Caco-2 (cell line): ENCODE data around the gene GPAT3. TPM values are rescaled to one million over a fixed set of nuclear protein-coding genes. Genes with fewer than 3 reads are reported as not detected.

Experiments
- BruUV-seq: library from RNA; stranded (reverse); fragments of 400-500 nt; replicated peaks from 2 replicates; lab custom pipeline; 2021; lab: Mats Ljungman, UMichigan
- CTCF ChIA-PET: fragments of 300-600 bp; sonication (Branson Sonifier 250); formaldehyde crosslinking; loops from one replicate; lab custom pipeline; 2022; ENCODE audit warnings: antibody characterized with exemption; lab: Charles Lee
- POLR2A ChIA-PET: fragments of 300-600 bp; sonication (Branson Sonifier 250); formaldehyde crosslinking; loops from one replicate; lab custom pipeline; 2022; ENCODE audit warnings: antibody characterized with exemption; lab: Charles Lee
- DNase-seq, 2 experiments: peaks; one replicate each; pipeline versions ENCODE4 v3.0.0 to v3.0.0-alpha.2; 2020 to 2022
- H3K27me3 ChIP-seq: replicated peaks from 2 replicates; pipeline ENCODE4 v1.6.0; 2011; ENCODE audit warnings: low read length; ENCODE audit not compliant: control insufficient read depth, insufficient read depth
- H3K36me3 ChIP-seq: 2 replicates; pipeline ENCODE4 v1.5.1; 2011; ENCODE audit warnings: low read length; ENCODE audit not compliant: control insufficient read depth, insufficient read depth
- H3K4me1 ChIP-seq: fragments of 250-450 bp; sonication (Bioruptor Pico); 2 replicates; pipeline ENCODE4 v1.5.1; 2020; ENCODE audit warnings: mild to moderate bottlenecking
- H3K4me3 ChIP-seq: 2 replicates; pipeline ENCODE4 v1.5.1; 2011; ENCODE audit warnings: low read depth, mild to moderate bottlenecking, control low read depth, low read length
- H3K9me3 ChIP-seq: fragments of 250-450 bp; sonication (Bioruptor Pico); 2 replicates; pipeline ENCODE4 v1.5.1; 2020; ENCODE audit warnings: mild to moderate bottlenecking, moderate library complexity
- H3K27ac Mint-ChIP-seq: one replicate; pipeline ENCODE4 v1.8.0; 2022; ENCODE audit warnings: mixed read lengths; ENCODE audit not compliant: unreplicated experiment
- H3K27me3 Mint-ChIP-seq: one replicate; pipeline ENCODE4 v1.8.0; 2022; ENCODE audit warnings: mixed read lengths; ENCODE audit not compliant: insufficient read depth, unreplicated experiment
- H3K36me3 Mint-ChIP-seq: one replicate; pipeline ENCODE4 v1.8.0; 2022; ENCODE audit warnings: mild to moderate bottlenecking, mixed read lengths; ENCODE audit not compliant: insufficient read depth, unreplicated experiment
- H3K4me1 Mint-ChIP-seq: one replicate; pipeline ENCODE4 v1.8.0; 2022; ENCODE audit warnings: low read depth, mixed read lengths; ENCODE audit not compliant: unreplicated experiment
- H3K4me3 Mint-ChIP-seq: one replicate; pipeline ENCODE4 v1.8.0; 2022; ENCODE audit warnings: mild to moderate bottlenecking, moderate library complexity, mixed read lengths; ENCODE audit not compliant: unreplicated experiment
- H3K9me3 Mint-ChIP-seq: one replicate; pipeline ENCODE4 v1.8.0; 2022; ENCODE audit warnings: mixed read lengths; ENCODE audit not compliant: unreplicated experiment
- intact Hi-C: fragments of 100-400 bp; cut with micrococcal nuclease; formaldehyde crosslinking; loops from one replicate; pipeline ENCODE4 v1.10.0; 2022; ENCODE audit not compliant: unreplicated experiment
- total RNA-seq: library from RNA; stranded (reverse); gene quantifications from 2 replicates; pipeline ENCODE4 v1.2.3, GENCODE V29; 2022
- TF ChIP-seq, protein P1 (sequence below), 2 experiments: fragments of 200-600 bp in 1 of 2; IDR thresholded peaks; 1 replicate in 1 of 2; 2 replicates in 1 of 2; pipeline versions ENCODE4 v1.5.1 to v1.8.0; 2011 to 2022; ENCODE audit warnings: antibody characterized with exemption in 1 of 2, control low read depth in 1 of 2, inconsistent platforms in 1 of 2, low read depth in 1 of 2, low read length in 1 of 2, mild to moderate bottlenecking in 1 of 2, moderate library complexity in 1 of 2; ENCODE audit not compliant: insufficient read depth in 1 of 2, severe bottlenecking in 1 of 2, unreplicated experiment in 1 of 2

GPAT3 gene
- total RNA-seq, 1 experiment from 2014 or later, result 4.6 TPM

DNA sequence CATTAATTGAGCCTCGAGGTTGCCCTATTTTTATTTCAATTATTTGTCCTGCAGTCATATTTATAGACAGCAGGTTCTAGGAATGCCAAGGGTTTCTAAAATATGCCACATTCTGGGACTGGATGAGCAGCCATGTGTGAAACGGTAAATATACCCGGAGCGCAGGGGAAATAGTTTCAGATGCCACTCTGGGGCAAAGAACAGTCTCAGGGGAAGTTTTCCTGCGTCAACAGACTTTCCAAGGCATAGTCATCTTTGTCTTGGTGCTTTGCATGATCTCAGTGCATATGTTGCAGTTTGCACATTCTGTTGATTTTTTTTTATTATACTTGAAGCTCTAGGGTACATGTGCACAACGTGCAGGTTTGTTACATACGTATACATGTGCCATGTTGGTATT is 71.0 kb downstream of the GPAT3 start:
- POLR2A ChIA-PET, result no interaction called here
- Mint-ChIP-seq H3K4me1 (no peaks in the 10 kb centered on the region), H3K27me3 (no peaks in the 10 kb centered on the region), H3K36me3 (no peaks in the 10 kb centered on the region), H3K27ac (no peak overlapping the region), H3K9me3 (peaks cover 9% of the 10 kb centered on the region), H3K4me3 (no peak overlapping the region)
- CTCF ChIA-PET, result no interaction called here
- DNase-seq, result no peak
- no peak overlapping the region for H3K4me3 ChIP-seq
- H3K9me3 ChIP-seq, result peaks cover 7% of the 10 kb centered on the region
- TF ChIP-seq, protein P1, sequence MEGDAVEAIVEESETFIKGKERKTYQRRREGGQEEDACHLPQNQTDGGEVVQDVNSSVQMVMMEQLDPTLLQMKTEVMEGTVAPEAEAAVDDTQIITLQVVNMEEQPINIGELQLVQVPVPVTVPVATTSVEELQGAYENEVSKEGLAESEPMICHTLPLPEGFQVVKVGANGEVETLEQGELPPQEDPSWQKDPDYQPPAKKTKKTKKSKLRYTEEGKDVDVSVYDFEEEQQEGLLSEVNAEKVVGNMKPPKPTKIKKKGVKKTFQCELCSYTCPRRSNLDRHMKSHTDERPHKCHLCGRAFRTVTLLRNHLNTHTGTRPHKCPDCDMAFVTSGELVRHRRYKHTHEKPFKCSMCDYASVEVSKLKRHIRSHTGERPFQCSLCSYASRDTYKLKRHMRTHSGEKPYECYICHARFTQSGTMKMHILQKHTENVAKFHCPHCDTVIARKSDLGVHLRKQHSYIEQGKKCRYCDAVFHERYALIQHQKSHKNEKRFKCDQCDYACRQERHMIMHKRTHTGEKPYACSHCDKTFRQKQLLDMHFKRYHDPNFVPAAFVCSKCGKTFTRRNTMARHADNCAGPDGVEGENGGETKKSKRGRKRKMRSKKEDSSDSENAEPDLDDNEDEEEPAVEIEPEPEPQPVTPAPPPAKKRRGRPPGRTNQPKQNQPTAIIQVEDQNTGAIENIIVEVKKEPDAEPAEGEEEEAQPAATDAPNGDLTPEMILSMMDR (IDR thresholded peaks at IDR 0.05; ENCODE audit: insufficient read depth in 1 of 2, low read depth in 1 of 2, low read length in 1 of 2, severe bottlenecking in 1 of 2, unreplicated experiment in 1 of 2), result no peak
- intact Hi-C loops, result no loop called here
- 0 out of 2 replicates have a peak, but pooled peaks cover 8% of the 10 kb centered on the region for H3K4me1 ChIP-seq
- no peaks in the 10 kb centered on the region for H3K27me3 ChIP-seq
- no TSS peak for BruUV-seq
- no peaks in the 10 kb centered on the region for H3K36me3 ChIP-seq

DNA sequence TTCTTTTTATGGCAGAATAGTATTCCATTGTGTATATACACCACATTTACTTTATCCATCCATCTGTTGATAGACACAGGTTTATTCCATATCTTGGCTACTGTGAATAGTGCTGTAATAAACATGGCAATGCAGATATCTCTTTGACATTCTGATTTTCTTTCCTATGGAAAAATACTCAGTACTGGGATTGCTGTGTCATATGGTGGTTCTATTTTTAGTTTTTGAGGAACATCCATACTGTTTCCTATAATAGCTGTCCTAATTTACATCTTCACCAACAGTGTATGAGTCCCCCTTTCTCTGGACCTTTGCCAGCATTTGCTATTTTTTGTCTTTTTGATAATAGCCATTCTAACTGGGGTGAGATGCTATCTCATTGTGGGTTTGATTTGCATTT is 73.5 kb downstream of the GPAT3 start:
- no peaks in the 10 kb centered on the region for H3K36me3 ChIP-seq
- H3K27ac Mint-ChIP-seq, result no peak overlapping the region
- peaks cover 30% of the 10 kb centered on the region for H3K9me3 Mint-ChIP-seq
- ChIA-PET POLR2A (no interaction called here), CTCF (no interaction called here)
- H3K4me1 ChIP-seq, result 0 out of 2 replicates have a peak, but pooled peaks cover 8% of the 10 kb centered on the region
- peaks cover 11% of the 10 kb centered on the region for H3K9me3 ChIP-seq
- intact Hi-C loops, result no loop called here
- no peak for DNase-seq
- H3K36me3 Mint-ChIP-seq, result no peaks in the 10 kb centered on the region
- no peak overlapping the region for H3K4me3 Mint-ChIP-seq
- H3K4me1 Mint-ChIP-seq, result no peaks in the 10 kb centered on the region
- no peaks in the 10 kb centered on the region for H3K27me3 ChIP-seq
- no peak overlapping the region for H3K4me3 ChIP-seq
- TF ChIP-seq, protein P1 (IDR thresholded peaks at IDR 0.05; ENCODE audit: insufficient read depth in 1 of 2, low read depth in 1 of 2, low read length in 1 of 2, severe bottlenecking in 1 of 2, unreplicated experiment in 1 of 2), result no peak
- no peaks in the 10 kb centered on the region for H3K27me3 Mint-ChIP-seq
- BruUV-seq, result no TSS peak

DNA sequence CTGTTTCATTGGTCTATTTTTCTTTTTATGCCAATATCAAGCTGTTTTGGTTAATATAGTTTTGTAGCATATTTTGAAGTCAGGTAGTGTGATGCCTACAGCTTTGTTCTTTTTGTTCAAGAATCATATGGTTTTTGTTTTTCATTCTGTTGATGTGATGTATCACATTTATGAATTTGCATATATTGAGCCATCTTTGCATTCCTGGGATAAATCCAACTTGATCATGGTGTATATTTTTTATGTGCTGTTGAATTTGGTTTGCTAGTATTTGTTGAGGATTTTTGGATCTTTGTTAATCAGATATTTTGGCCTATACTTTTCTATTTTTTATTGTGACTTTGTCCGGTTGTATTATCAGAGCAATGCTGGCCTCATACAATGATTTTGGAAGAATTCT is 74.8 kb downstream of the GPAT3 start:
- peaks cover 32% of the 10 kb centered on the region for H3K9me3 Mint-ChIP-seq
- Histone ChIP-seq H3K27me3 (no peaks in the 10 kb centered on the region), H3K4me3 (no peak overlapping the region), H3K36me3 (no peaks in the 10 kb centered on the region), H3K4me1 (0 out of 2 replicates have a peak, but pooled peaks cover 5% of the 10 kb centered on the region), H3K9me3 (peaks cover 11% of the 10 kb centered on the region)
- TF ChIP-seq, protein P1 (IDR thresholded peaks at IDR 0.05; ENCODE audit: insufficient read depth in 1 of 2, low read depth in 1 of 2, low read length in 1 of 2, severe bottlenecking in 1 of 2, unreplicated experiment in 1 of 2), result no peak
- ChIA-PET CTCF (no interaction called here), POLR2A (no interaction called here)
- no peaks in the 10 kb centered on the region for H3K36me3 Mint-ChIP-seq
- BruUV-seq, result no TSS peak
- H3K4me1 Mint-ChIP-seq, result no peaks in the 10 kb centered on the region
- intact Hi-C loops, result no loop called here
- H3K4me3 Mint-ChIP-seq, result no peak overlapping the region
- DNase-seq, result no peak
- no peaks in the 10 kb centered on the region for H3K27me3 Mint-ChIP-seq
- no peak overlapping the region for H3K27ac Mint-ChIP-seq
